GM12872 (cell line): Measurements from ENCODE around the gene JAKMIP3.

Experiments
- CTCF ChIP-seq: IDR thresholded peaks from 3 replicates; pipeline ENCODE4 v1.5.1; 2011; ENCODE audit warnings: low read depth, mild to moderate bottlenecking, low read length, moderate library complexity; ENCODE audit not compliant: insufficient read depth

The JAKMIP3 gene

DNA sequence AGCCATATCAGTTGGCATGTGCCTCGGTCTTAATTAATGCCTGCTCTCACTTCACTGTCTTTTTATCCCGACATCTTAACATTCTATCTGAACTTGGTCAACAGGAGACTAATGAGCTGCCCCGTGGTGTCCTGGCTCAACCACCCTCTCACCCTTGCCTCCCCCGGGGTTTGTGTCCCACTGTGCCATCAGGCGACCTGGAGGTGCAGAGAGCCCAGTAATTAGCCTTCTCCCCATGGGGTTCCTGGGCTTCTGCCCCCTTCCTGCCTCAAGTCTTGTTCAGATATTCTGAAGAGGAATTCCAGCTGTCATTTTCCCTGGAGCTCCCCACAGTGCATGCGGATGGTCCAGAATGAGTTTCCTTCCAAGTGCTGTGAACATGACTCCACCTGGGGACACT is 10.1 kb upstream of the JAKMIP3 start:
- no peak for TF ChIP-seq CTCF

GRCh38 chr10:132056663-132057062 is 9.1 kb upstream of the JAKMIP3 start:
- no peak for TF ChIP-seq CTCF

DNA sequence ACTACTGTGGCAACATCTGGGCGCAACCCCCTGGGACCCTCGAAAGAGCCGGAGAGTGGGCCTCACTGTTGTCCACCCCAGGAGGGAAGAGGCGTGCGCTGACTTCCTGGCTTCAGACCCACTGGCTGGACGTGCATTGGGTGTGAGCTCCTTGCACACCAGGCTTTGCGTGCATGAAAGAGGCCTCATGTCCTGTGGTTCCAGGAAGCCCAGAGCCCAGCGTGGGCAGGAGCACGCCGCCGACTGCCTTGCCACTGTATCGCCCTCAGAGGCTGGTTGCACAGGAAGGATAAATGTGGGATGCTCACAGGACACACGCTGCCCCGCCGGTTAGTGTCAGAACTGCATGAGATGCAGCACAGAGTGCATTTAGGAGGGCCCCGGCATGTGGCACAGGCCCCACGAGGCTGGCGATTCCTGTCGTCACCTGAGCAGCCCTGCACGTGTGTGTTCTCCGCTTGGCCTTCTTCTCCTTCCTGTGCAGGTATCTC is 8.5 kb upstream of the JAKMIP3 start:
- no peak for TF ChIP-seq CTCF

- no peak for TF ChIP-seq CTCF
Measured at GRCh38 chr10:132058111-132058745, 7.5 kb upstream of the JAKMIP3 start.

DNA sequence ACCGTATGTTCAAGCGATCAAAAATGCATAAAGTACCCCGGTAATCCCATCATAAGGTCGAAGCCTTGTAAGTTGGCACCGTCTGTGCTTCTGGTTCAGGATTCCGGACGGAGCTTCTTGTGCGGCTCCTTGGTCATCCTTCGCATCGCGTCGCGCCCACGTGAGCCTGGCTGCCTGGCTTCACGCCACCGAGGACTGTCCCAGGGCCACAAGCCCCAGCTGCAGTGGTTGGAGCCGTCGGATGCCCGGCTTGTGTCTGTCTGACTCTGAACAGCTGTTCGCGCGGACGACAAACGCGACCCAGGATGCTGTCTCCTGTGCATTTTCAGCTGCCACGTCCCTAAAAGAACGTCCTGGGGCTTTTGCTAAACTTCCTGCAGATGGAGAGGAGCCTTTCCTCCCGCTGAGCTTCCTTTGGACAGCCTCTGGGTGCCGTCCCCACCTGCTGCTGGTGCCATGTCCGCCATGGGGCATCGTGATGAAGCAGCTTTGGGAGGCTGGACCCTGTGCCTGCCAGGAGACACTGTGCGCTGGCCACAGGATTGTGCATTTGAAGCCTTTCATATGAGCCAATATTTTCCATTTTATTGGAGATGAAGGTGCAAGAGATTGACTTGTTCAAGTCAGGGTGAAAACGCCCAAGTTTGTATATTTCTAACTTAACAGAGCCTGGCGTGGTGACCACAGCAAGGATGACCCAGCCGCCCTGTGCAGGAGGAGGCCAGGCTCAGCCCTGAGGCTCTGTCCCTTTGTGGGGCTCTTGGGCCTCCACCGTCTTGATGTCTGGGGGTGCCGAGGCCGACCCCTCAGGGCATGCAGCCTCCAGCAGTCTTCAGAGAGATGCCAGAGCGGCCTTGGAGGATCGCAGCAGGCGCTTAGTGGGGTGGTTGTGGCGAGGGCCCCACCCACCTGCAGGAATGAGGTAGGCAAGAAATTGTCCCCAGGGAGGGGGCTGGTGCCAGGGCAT is 6.7 kb upstream of the JAKMIP3 start:
- no peak for TF ChIP-seq CTCF

DNA sequence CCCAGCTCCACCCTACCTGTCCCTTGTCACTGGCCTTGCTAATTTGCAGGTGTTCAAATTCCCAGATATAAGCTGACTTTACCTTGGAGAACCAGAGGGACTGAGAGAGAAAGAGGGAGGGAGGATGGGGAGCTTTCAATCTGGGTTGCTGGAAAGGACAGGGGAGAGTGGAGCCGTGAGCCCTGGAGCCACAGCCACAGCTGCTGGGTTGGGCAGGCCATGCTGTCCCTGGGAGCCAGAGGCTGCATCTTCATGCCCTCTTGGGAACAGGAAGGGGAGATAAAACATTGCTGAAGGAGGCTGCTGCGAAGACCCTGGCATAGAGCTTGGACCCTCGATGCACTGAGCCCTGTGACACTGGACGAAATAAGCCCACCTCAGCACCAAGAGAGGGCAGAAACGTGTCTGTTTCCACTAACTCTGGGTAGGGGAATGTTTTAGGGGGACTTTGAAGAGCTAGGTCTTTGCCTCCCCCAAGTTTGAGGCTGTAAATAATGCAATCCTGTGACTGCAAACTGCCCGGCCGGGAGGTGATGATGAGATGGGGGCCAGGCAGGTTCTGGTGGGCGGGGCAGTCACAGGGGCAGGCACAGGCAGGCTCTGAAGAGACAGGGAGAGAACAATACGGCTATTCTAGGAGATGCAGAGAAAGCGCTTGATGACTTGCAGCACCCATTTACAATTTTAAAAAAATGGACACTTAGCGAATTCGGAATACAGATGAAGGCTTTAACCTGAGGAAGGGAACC is 5.8 kb upstream of the JAKMIP3 start:
- no peak for TF ChIP-seq CTCF

GRCh38 chr10:132061030-132061429 is 4.7 kb upstream of the JAKMIP3 start:
- no peak for TF ChIP-seq CTCF
